ENCODE measurements around the gene ECE2. TPM values are rescaled to one million over a fixed set of nuclear protein-coding genes. Genes with fewer than 3 reads are reported as not detected.

Gene ECE2
- total RNA-seq, 1 experiment from 2014 or later: not detected

- no peak for DNase-seq (ENCODE audit: low read depth, low spot score)
- ChIA-PET POLR2A (no interaction called here), CTCF (no interaction called here)
- H3K27ac ChIP-seq (ENCODE audit: low read length): no peak overlapping the region
- ATAC-seq: no peak
- in situ Hi-C loops (cut with HindIII; ENCODE audit: low pct_unique_long_range_greater_than_20kb, low sequenced_read_pairs) (no loop called here), intact Hi-C loops (cut with micrococcal nuclease; ENCODE audit: unreplicated experiment) (no loop called here)
- H3K27me3 ChIP-seq (ENCODE audit: control insufficient read depth, insufficient read depth, low read length): peaks cover 14% of the 10 kb centered on the region; the same call in 1 of the 2 replicates
- BruUV-seq (replicated peaks): no TSS peak
- no peak overlapping the region for H3K4me3 ChIP-seq (ENCODE audit: low read depth in 2 of 2, low read length in 2 of 2)
- H3K9me3 ChIP-seq (ENCODE audit: control insufficient read depth, insufficient read depth, low read depth, low read length): no peaks in the 10 kb centered on the region
- no peaks in the 10 kb centered on the region; the same call in 1 of the 2 replicates for H3K4me1 ChIP-seq (ENCODE audit: control insufficient read depth, insufficient read depth, low read length)
- TF ChIP-seq SIN3A (IDR thresholded peaks at IDR 0.05; ENCODE audit: borderline replicate concordance, insufficient read depth, low read depth, low read length) (no peak), CTCF (IDR thresholded peaks at IDR 0.05) (no peak), TCF7L2 (IDR thresholded peaks at IDR 0.05; ENCODE audit: low read depth, low read length) (no peak), POLR2AphosphoS5 (IDR thresholded peaks at IDR 0.05; ENCODE audit: low read depth, low read length) (no peak), REST (IDR thresholded peaks at IDR 0.05; ENCODE audit: insufficient read depth in 1 of 2, low read depth in 2 of 2, low read length in 1 of 2) (no peak)
- peaks cover 2% of the 10 kb centered on the region; the same call in 1 of the 2 replicates for H3K36me3 ChIP-seq (ENCODE audit: control insufficient read depth, insufficient read depth, low read length)
Measured at GRCh38 chr3:184231671-184232070, 44.2 kb upstream of the ECE2 start.

- no TSS peak for BruUV-seq (replicated peaks)
- intact Hi-C loops (cut with micrococcal nuclease; ENCODE audit: unreplicated experiment): no loop called here
- CTCF ChIA-PET: interaction anchor here (0.6 kb wide), 1 partner anchor 152 kb away, joined by 13 read pairs; no protein-coding TSS in a partner anchor
- no peak for DNase-seq (ENCODE audit: low read depth, low spot score)
- in situ Hi-C loops (cut with HindIII; ENCODE audit: low pct_unique_long_range_greater_than_20kb, low sequenced_read_pairs): no loop called here
- POLR2A ChIA-PET: no interaction called here
- Histone ChIP-seq H3K27me3 (ENCODE audit: control insufficient read depth, insufficient read depth, low read length) (peaks cover 12% of the 10 kb centered on the region; the same call in 1 of the 2 replicates), H3K4me3 (ENCODE audit: low read depth in 2 of 2, low read length in 2 of 2) (no peak overlapping the region), H3K36me3 (ENCODE audit: control insufficient read depth, insufficient read depth, low read length) (peaks cover 2% of the 10 kb centered on the region; the same call in 1 of the 2 replicates), H3K27ac (ENCODE audit: low read length) (no peak overlapping the region), H3K4me1 (ENCODE audit: control insufficient read depth, insufficient read depth, low read length) (no peaks in the 10 kb centered on the region; the same call in 1 of the 2 replicates), H3K9me3 (ENCODE audit: control insufficient read depth, insufficient read depth, low read depth, low read length) (no peaks in the 10 kb centered on the region)
- TF ChIP-seq REST (IDR thresholded peaks at IDR 0.05; ENCODE audit: insufficient read depth in 1 of 2, low read depth in 2 of 2, low read length in 1 of 2) (no peak), CTCF (IDR thresholded peaks at IDR 0.05) (no peak), POLR2AphosphoS5 (IDR thresholded peaks at IDR 0.05; ENCODE audit: low read depth, low read length) (no peak), SIN3A (IDR thresholded peaks at IDR 0.05; ENCODE audit: borderline replicate concordance, insufficient read depth, low read depth, low read length) (no peak), TCF7L2 (IDR thresholded peaks at IDR 0.05; ENCODE audit: low read depth, low read length) (no peak)
- no peak for ATAC-seq
Measured at GRCh38 chr3:184233127-184233843, 42.5 kb upstream of the ECE2 start.
